OCI-LY7 (cell line): Measurements from ENCODE around the gene SPATA45. TPM values are rescaled to one million over a fixed set of nuclear protein-coding genes. Genes with fewer than 3 reads are reported as not detected.
A peak's percentile ranks its signal among the peaks of the same experiment; 100 is the strongest.

Experiments used
- BruUV-seq: library from RNA; stranded (reverse); fragments of 400-500 nt; replicated peaks from 2 replicates; lab custom pipeline; 2021; lab: Mats Ljungman, UMichigan
- CTCF ChIA-PET: fragments of 300-600 bp; sonication (Branson Sonifier 250); formaldehyde crosslinking; loops from one replicate; lab custom pipeline; 2022; ENCODE audit warnings: antibody characterized with exemption; ENCODE audit not compliant: unreplicated experiment; lab: Charles Lee
- POLR2A ChIA-PET: fragments of 300-600 bp; sonication (Branson Sonifier 250); formaldehyde crosslinking; loops from one replicate; lab custom pipeline; 2022; ENCODE audit warnings: antibody characterized with exemption; lab: Charles Lee
- DNase-seq: peaks from one replicate; pipeline ENCODE4 v3.0.0-alpha.2; 2015; ENCODE audit warnings: low spot score
- H2AFZ ChIP-seq: fragments of 200-600 bp; sonication (generic), shearing (Covaris generic); 2 replicates; pipeline ENCODE4 v1.6.1; 2014; ENCODE audit warnings: mild to moderate bottlenecking, antibody characterized with exemption, low read length, moderate library complexity
- H3K27ac ChIP-seq: fragments of 200-600 bp; sonication (generic); 2 replicates; pipeline ENCODE4 v1.5.1; 2014; ENCODE audit warnings: mixed run types, low read depth, mild to moderate bottlenecking, moderate library complexity, low read length, inconsistent platforms; ENCODE audit not compliant: poor library complexity, severe bottlenecking
- H3K36me3 ChIP-seq: fragments of 200-600 bp; sonication (generic); 2 replicates; pipeline ENCODE4 v1.6.1; 2014; ENCODE audit warnings: mild to moderate bottlenecking, antibody characterized with exemption, low read length, moderate library complexity, mixed read lengths; ENCODE audit not compliant: insufficient read depth
- H3K4me1 ChIP-seq: fragments of 200-600 bp; sonication (generic); 2 replicates; pipeline ENCODE4 v1.5.1; 2014; ENCODE audit warnings: mild to moderate bottlenecking, low read length; ENCODE audit not compliant: insufficient read depth, poor library complexity, severe bottlenecking
- H3K4me2 ChIP-seq: fragments of 200-600 bp; sonication (generic); 2 replicates; pipeline ENCODE4 v1.6.1; 2014; ENCODE audit warnings: mild to moderate bottlenecking, low read length
- H3K4me3 ChIP-seq: fragments of 200-600 bp; sonication (generic); 2 replicates; pipeline ENCODE4 v1.5.1; 2014; ENCODE audit warnings: mild to moderate bottlenecking, low read depth, low read length; ENCODE audit not compliant: poor library complexity, severe bottlenecking
- H3K79me2 ChIP-seq: fragments of 200-600 bp; sonication (generic); 2 replicates; pipeline ENCODE4 v1.6.1; 2016; ENCODE audit warnings: low read depth, mild to moderate bottlenecking, low read length, moderate library complexity, mixed read lengths; ENCODE audit not compliant: insufficient read depth
- H3K9me2 ChIP-seq: fragments of 200-600 bp; sonication (generic); 2 replicates; pipeline ENCODE4 v1.6.1; 2016; ENCODE audit warnings: mild to moderate bottlenecking, low read length, mixed read lengths; ENCODE audit not compliant: insufficient read depth
- H3K9me3 ChIP-seq: fragments of 200-600 bp; sonication (generic); 2 replicates; pipeline ENCODE4 v1.6.1; 2014; ENCODE audit warnings: mild to moderate bottlenecking, mixed run types, low read length, mixed read lengths
- H4K20me1 ChIP-seq: fragments of 200-600 bp; sonication (generic); 2 replicates; pipeline ENCODE4 v1.6.1; 2014; ENCODE audit warnings: mild to moderate bottlenecking, antibody characterized with exemption, low read length, moderate library complexity, mixed read lengths; ENCODE audit not compliant: insufficient read depth
- EZH2phosphoT487 ChIP-seq: fragments of 200-600 bp; sonication (generic); IDR thresholded peaks from 2 replicates; pipeline ENCODE4 v1.6.1; 2018; ENCODE audit warnings: low read depth, borderline replicate concordance, mild to moderate bottlenecking, mixed run types, antibody characterized with exemption, low read length, moderate library complexity, mixed read lengths
- intact Hi-C: fragments of 100-400 bp; cut with micrococcal nuclease; formaldehyde crosslinking; loops from one replicate; pipeline ENCODE4 v1.10.0; 2022; ENCODE audit not compliant: unreplicated experiment
- total RNA-seq, 2 experiments: library from RNA; depleted of rRNA in 1 of 2; stranded (reverse); fragments of >200 nt in 1 of 2; shearing (Covaris generic) in 1 of 2; gene quantifications; 2 replicates each; pipeline ENCODE4 v1.2.3, GENCODE V29; 2014 to 2022
- TF ChIP-seq, protein P1 (sequence below): fragments of 200-600 bp; sonication (generic); conservative IDR thresholded peaks from 2 replicates; pipeline ENCODE4 v1.5.1; 2014; ENCODE audit warnings: mild to moderate bottlenecking, antibody characterized with exemption, low read length, moderate library complexity, mixed read lengths

SPATA45 gene
- total RNA-seq, 2 experiments from 2014 or later: 0.74 to 0.82 TPM

DNA sequence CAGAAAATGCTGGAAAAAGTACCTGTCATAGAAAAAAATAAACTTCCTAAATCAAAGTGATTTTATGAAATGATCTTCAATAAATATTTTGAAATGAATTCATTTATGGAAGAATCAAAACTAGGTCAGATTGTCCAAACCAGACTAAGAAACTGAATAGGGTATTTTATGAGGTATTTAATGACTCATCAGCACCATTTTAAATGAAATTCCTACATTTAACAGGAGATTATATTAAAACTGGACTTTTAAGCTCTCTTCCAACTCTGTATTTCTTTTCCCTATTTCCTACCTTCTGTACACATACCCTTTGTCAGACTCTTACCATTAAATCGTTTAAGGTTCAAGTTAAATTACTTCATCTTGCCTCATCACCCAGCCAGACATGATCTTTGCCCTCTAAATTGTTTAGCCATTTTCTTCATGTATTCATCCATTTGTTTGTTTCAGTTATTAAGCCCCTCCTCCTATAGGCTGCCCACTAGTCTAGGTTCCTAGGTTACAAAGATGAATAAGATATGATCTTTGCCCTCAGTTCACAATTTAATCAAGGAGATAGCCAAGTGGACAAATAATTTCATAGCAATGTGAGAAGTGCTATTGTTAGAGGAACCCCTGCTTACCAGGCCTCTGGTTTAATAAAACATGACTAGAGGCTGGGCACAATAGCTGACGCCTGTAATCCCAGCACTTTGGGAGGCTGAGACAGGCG, 30.7 kb downstream of the SPATA45 start:
- Histone ChIP-seq H3K79me2 (no peaks in the 10 kb centered on the region), H3K27ac (no peak overlapping the region), H3K4me2 (no peak overlapping the region), H3K4me3 (no peak overlapping the region), H4K20me1 (no peaks in the 10 kb centered on the region), H3K36me3 (peaks cover 33% of the 10 kb centered on the region; the same call in 1 of the 2 replicates), H2AFZ (no peak overlapping the region), H3K4me1 (peaks cover 17% of the 10 kb centered on the region), H3K9me2 (no peaks in the 10 kb centered on the region), H3K9me3 (no peaks in the 10 kb centered on the region)
- TF ChIP-seq EZH2phosphoT487: no peak
- TF ChIP-seq, protein P1, sequence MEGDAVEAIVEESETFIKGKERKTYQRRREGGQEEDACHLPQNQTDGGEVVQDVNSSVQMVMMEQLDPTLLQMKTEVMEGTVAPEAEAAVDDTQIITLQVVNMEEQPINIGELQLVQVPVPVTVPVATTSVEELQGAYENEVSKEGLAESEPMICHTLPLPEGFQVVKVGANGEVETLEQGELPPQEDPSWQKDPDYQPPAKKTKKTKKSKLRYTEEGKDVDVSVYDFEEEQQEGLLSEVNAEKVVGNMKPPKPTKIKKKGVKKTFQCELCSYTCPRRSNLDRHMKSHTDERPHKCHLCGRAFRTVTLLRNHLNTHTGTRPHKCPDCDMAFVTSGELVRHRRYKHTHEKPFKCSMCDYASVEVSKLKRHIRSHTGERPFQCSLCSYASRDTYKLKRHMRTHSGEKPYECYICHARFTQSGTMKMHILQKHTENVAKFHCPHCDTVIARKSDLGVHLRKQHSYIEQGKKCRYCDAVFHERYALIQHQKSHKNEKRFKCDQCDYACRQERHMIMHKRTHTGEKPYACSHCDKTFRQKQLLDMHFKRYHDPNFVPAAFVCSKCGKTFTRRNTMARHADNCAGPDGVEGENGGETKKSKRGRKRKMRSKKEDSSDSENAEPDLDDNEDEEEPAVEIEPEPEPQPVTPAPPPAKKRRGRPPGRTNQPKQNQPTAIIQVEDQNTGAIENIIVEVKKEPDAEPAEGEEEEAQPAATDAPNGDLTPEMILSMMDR: no peak
- POLR2A ChIA-PET: interaction anchor here (0.5 to 1.1 kb wide), 2 partner anchors 15 to 17 kb away, joined by 3 to 4 read pairs; no protein-coding TSS in a partner anchor
- DNase-seq: no peak
- CTCF ChIA-PET: no interaction called here
- intact Hi-C loops: loop anchor here (5.0 kb wide), 1 partner anchor 41 kb away; the partner anchor contains the start of gene FLVCR1
- BruUV-seq: no TSS peak

DNA sequence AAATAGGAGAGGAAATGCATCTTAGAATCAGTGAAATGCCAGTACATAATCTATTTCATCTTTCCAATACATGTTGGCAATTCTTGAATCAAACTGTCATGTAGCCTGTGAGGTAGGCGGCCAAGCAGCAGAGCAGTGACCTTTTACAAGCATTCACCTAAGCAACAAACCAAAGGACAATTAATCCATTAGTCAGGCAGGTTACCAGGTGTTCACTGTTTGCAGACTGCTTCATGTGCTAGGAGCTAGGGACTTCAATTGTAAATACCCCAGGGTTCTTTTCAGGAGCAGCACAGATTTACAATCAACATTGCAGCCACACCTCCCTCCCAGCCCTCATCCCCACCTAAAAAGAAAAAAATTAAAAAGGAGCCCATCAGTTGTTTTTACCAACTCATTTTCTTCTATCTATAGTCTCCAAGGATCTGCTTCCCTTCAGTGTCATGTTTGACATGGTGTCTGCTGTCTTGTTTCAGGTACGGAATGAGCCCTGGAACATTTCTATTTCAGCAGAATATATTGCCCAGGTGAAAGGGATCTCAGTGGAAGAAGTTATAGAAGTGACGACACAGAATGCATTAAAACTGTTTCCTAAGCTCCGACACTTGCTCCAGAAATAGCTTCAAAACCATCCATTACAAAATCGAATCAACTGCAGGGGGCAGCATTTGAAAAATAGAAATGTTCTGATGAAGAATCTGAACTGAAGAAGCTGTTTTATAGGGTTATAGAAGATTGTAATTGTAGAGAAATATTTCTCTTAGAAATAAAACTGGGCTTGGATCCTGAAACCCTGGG, 32.7 kb downstream of the SPATA45 start:
- Histone ChIP-seq H3K27ac (no peak overlapping the region), H2AFZ (no peak overlapping the region), H3K9me2 (no peaks in the 10 kb centered on the region), H3K4me1 (peaks cover 7% of the 10 kb centered on the region), H3K79me2 (no peaks in the 10 kb centered on the region), H3K36me3 (peaks cover 33% of the 10 kb centered on the region; the same call in 1 of the 2 replicates), H3K9me3 (no peaks in the 10 kb centered on the region), H3K4me2 (no peak overlapping the region), H4K20me1 (no peaks in the 10 kb centered on the region), H3K4me3 (no peak overlapping the region)
- peak; percentile 31 for DNase-seq
- intact Hi-C loops: loop anchor here (1.0 to 5.0 kb wide), 2 partner anchors 43 to 181 kb away; partner anchors contain the start of gene FLVCR1
- TF ChIP-seq, protein P1: peak; percentile 76
- no peak for TF ChIP-seq EZH2phosphoT487
- no TSS peak for BruUV-seq
- ChIA-PET POLR2A (interaction anchor here (0.7 kb wide), 1 partner anchor 9 kb away, joined by 5 read pairs; no protein-coding TSS in a partner anchor), CTCF (no interaction called here)
